ENCODE data around the gene B3GNT3.

B3GNT3 gene

GRCh38 chr19:17829855-17830566 is 35.1 kb downstream of the B3GNT3 start:
- DNase-seq (ENCODE audit: low spot score), result peak; percentile 88
- Histone ChIP-seq H3K27me3 (ENCODE audit: insufficient read depth, poor library complexity, severe bottlenecking) (no peaks in the 10 kb centered on the region), H3K27ac (ENCODE audit: poor library complexity, severe bottlenecking) (peak overlapping the region; percentile 57), H3K4me1 (ENCODE audit: insufficient read depth, poor library complexity, severe bottlenecking) (no peaks in the 10 kb centered on the region), H3K9me3 (ENCODE audit: severe bottlenecking) (no peaks in the 10 kb centered on the region), H3K36me3 (ENCODE audit: low read depth) (no peaks in the 10 kb centered on the region), H3K4me3 (ENCODE audit: severe bottlenecking) (peak overlapping the region; percentile 48)
- peak; percentile 73 for ATAC-seq (ENCODE audit: low read depth)
- TF ChIP-seq, protein P1, sequence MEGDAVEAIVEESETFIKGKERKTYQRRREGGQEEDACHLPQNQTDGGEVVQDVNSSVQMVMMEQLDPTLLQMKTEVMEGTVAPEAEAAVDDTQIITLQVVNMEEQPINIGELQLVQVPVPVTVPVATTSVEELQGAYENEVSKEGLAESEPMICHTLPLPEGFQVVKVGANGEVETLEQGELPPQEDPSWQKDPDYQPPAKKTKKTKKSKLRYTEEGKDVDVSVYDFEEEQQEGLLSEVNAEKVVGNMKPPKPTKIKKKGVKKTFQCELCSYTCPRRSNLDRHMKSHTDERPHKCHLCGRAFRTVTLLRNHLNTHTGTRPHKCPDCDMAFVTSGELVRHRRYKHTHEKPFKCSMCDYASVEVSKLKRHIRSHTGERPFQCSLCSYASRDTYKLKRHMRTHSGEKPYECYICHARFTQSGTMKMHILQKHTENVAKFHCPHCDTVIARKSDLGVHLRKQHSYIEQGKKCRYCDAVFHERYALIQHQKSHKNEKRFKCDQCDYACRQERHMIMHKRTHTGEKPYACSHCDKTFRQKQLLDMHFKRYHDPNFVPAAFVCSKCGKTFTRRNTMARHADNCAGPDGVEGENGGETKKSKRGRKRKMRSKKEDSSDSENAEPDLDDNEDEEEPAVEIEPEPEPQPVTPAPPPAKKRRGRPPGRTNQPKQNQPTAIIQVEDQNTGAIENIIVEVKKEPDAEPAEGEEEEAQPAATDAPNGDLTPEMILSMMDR (IDR thresholded peaks at IDR 0.05; ENCODE audit: poor library complexity, severe bottlenecking), result peak; percentile 27

DNA sequence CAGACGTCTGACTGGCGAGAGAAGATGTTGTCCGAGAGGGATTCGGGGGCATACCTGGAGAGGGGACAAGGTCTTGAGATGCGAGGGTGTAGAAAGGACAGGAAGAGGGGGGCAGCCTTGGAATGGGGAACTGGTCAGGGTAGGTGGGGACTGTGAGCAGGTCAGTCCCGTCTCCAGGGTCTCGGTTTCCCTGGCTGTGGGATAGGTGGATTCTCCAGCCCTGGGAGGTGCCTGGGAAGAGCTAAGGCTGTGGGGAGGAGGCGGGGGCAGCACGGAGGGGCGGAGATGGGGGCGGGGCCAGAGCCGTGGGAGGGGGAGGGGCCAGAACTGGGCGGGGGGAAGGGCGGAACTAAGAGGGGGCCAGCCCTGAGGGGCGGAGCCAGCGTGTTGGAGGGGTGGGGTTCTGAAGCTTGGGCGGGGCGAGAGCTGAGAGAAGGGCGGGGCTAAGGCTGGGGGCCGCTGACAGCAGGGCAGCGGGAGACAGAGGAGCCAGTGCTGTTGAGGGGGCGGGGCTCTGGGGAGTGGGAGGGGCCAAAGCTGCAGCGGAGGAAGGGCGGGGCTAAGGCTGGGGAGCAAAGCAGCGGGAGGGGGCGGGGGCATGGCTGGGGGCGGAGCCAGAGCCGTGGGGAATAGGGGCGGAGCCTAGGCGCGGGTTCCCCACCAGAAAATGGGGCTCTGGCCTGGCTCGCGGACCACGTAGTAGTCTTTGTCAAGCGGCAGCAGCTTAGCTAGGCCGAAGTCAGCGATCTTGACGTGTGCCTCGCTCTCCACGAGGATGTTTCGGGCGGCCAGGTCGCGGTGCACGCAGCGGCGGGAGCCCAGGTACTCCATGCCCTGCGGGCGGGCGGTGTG is 35.9 kb downstream of the B3GNT3 start:
- Histone ChIP-seq H3K27ac (ENCODE audit: poor library complexity, severe bottlenecking) (peak overlapping the region; percentile 57), H3K27me3 (ENCODE audit: insufficient read depth, poor library complexity, severe bottlenecking) (no peaks in the 10 kb centered on the region), H3K4me3 (ENCODE audit: severe bottlenecking) (peak overlapping the region; percentile 57), H3K4me1 (ENCODE audit: insufficient read depth, poor library complexity, severe bottlenecking) (no peaks in the 10 kb centered on the region), H3K9me3 (ENCODE audit: severe bottlenecking) (no peaks in the 10 kb centered on the region), H3K36me3 (ENCODE audit: low read depth) (no peaks in the 10 kb centered on the region)
- DNase-seq (ENCODE audit: low spot score) (peak; percentile 95), ATAC-seq (ENCODE audit: low read depth) (peak; percentile 90)
- TF ChIP-seq, protein P1 (IDR thresholded peaks at IDR 0.05; ENCODE audit: poor library complexity, severe bottlenecking), result no peak

DNA sequence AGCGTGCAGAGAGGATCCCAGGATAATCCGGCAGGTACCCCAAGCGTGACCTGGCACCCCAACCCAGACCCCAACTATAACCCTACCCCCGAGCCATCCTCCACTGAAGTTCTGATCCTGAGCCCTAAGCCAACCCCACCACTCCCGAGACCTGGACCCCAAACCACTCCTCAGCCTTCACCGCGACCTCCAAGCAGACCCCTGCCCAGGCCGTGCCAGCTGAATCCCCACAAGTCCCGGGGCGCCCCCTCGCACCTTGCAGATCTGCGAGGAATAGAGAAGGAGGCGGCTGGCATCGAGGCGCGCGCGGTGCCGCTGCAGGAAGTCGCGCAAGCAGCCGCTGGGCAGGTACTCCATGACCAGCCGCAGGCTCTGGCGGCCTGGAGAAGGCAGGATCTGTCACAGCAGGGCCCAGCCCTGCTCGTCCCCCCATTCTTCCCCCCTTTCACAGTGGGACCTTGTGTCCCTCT is 36.5 kb downstream of the B3GNT3 start:
- no peak overlapping the region for H3K27ac ChIP-seq (ENCODE audit: poor library complexity, severe bottlenecking)
- no peak for ATAC-seq (ENCODE audit: low read depth)
- no peaks in the 10 kb centered on the region for H3K4me1 ChIP-seq (ENCODE audit: insufficient read depth, poor library complexity, severe bottlenecking)
- H3K4me3 ChIP-seq (ENCODE audit: severe bottlenecking), result peak overlapping the region; percentile 57
- DNase-seq (ENCODE audit: low spot score), result no peak
- TF ChIP-seq, protein P1 (IDR thresholded peaks at IDR 0.05; ENCODE audit: poor library complexity, severe bottlenecking), result no peak
- no peaks in the 10 kb centered on the region for H3K27me3 ChIP-seq (ENCODE audit: insufficient read depth, poor library complexity, severe bottlenecking)
- H3K9me3 ChIP-seq (ENCODE audit: severe bottlenecking), result no peaks in the 10 kb centered on the region
- no peaks in the 10 kb centered on the region for H3K36me3 ChIP-seq (ENCODE audit: low read depth)

DNA sequence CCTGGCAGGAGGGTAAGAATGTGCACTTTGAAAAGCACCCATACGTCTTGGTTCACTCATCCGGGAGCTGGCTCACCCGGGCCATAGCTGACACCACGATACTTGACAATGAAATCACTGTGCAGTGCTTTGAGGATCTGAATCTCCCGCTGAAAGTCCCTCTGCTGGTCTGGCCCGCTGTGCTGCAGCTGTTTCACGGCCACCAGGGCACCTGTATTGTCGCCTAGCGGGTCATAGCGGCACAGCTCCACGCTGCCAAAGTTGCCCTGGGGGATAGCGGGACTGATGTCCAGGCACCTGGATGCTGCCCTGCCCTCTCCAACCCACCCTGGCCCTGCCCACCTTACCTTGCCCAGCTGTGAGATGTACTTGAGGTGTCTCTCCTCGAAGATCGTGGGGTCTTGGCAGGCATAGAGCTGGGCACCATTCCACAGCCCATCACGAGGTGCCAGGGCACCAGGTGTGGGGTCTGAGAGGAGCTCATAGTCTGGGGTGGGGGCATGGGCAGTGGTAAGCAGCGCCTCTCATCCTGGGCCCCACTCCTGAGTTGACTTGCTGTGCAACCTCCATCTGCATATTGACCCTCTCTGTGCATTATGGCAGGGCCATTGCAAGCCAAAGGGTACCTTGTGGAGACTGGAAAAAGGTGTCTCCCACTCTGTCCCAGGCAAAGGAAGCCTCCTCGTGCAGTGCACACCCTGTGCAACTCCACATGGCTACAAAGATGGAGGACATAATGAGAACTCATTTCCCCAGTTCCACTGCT is 37.7 kb downstream of the B3GNT3 start:
- H3K27me3 ChIP-seq (ENCODE audit: insufficient read depth, poor library complexity, severe bottlenecking), result no peaks in the 10 kb centered on the region
- no peak for DNase-seq (ENCODE audit: low spot score)
- H3K36me3 ChIP-seq (ENCODE audit: low read depth), result no peaks in the 10 kb centered on the region
- no peaks in the 10 kb centered on the region for H3K4me1 ChIP-seq (ENCODE audit: insufficient read depth, poor library complexity, severe bottlenecking)
- H3K27ac ChIP-seq (ENCODE audit: poor library complexity, severe bottlenecking), result no peak overlapping the region
- no peaks in the 10 kb centered on the region for H3K9me3 ChIP-seq (ENCODE audit: severe bottlenecking)
- TF ChIP-seq, protein P1 (IDR thresholded peaks at IDR 0.05; ENCODE audit: poor library complexity, severe bottlenecking), result no peak
- ATAC-seq (ENCODE audit: low read depth), result no peak
- no peak overlapping the region for H3K4me3 ChIP-seq (ENCODE audit: severe bottlenecking)

Data from RWPE2 (cell line).